Lower lobe of right lung (tissue), 2 donors: ENCODE data around the gene EXOC3L4. TPM values are rescaled to one million over a fixed set of nuclear protein-coding genes. Genes with fewer than 3 reads are reported as not detected.

Experiments
- ATAC-seq, 2 donors: fragments of 200-7000 bp; cut with Tn5 transposase; one replicate each; pipeline ENCODE4 v1.9.1; 2020 to 2022; ENCODE audit warnings: mild to moderate bottlenecking in 2 of 2, moderate library complexity in 2 of 2
- DNase-seq: peaks from one replicate; pipeline ENCODE4 v3.0.0-alpha.2; 2020
- H3K27ac ChIP-seq: fragments of 200-600 bp; one replicate; pipeline ENCODE4 v1.8.0; 2022
- H3K27me3 ChIP-seq: fragments of 200-600 bp; one replicate; pipeline ENCODE4 v1.8.0; 2022; ENCODE audit warnings: low read depth
- H3K36me3 ChIP-seq: fragments of 200-600 bp; one replicate; pipeline ENCODE4 v1.8.0; 2022; ENCODE audit warnings: mild to moderate bottlenecking
- H3K4me1 ChIP-seq: fragments of 200-600 bp; one replicate; pipeline ENCODE4 v1.8.0; 2022
- H3K4me3 ChIP-seq: fragments of 200-600 bp; one replicate; pipeline ENCODE4 v1.8.0; 2022; ENCODE audit warnings: mild to moderate bottlenecking
- H3K9me3 ChIP-seq: fragments of 200-600 bp; one replicate; pipeline ENCODE4 v1.8.0; 2022
- CTCF ChIP-seq: fragments of 200-600 bp; IDR thresholded peaks from one replicate; pipeline ENCODE4 v1.8.0; 2022; ENCODE audit warnings: antibody characterized with exemption, mild to moderate bottlenecking
- intact Hi-C: fragments of 100-400 bp; cut with DNase I; formaldehyde crosslinking; loops from one replicate; pipeline ENCODE4 v1.11.0; 2022
- total RNA-seq: library from RNA; stranded (reverse); fragmentation: NEBNext Ultra II Directional; extraction: Animal tissue kit (Norgen Biotek cat#: 25700); gene quantifications from one replicate; pipeline ENCODE4 v1.2.1, GENCODE V29; 2021
- donor health status: DM: no; HTN: yes; CAD: no; lungs with severe emphysema.

Gene EXOC3L4
- total RNA-seq, 1 donor from 2014 or later = 3.6 TPM

- Histone ChIP-seq H3K27me3 (no peaks in the 10 kb centered on the region), H3K4me3 (peak overlapping the region; percentile 77), H3K9me3 (no peaks in the 10 kb centered on the region), H3K27ac (peak overlapping the region; percentile 89), H3K4me1 (peaks cover 89% of the 10 kb centered on the region), H3K36me3 (no peaks in the 10 kb centered on the region)
- ATAC-seq = peak; percentile 22 to 37
- intact Hi-C loops = no loop called here
- no peak for TF ChIP-seq CTCF
- DNase-seq = peak; percentile 93
These were observed 27.5 kb downstream of the EXOC3L4 start for GRCh38 chr14:103121846-103122584.

GRCh38 chr14:103122585-103122946 is 28.0 kb downstream of the EXOC3L4 start:
- intact Hi-C loops = no loop called here
- peak; percentile 1 to 4 for ATAC-seq
- Histone ChIP-seq H3K27ac (peak overlapping the region; percentile 89), H3K36me3 (peaks cover 2% of the 10 kb centered on the region), H3K4me3 (peak overlapping the region; percentile 77), H3K27me3 (no peaks in the 10 kb centered on the region), H3K9me3 (no peaks in the 10 kb centered on the region), H3K4me1 (peaks cover 90% of the 10 kb centered on the region)
- TF ChIP-seq CTCF = no peak
- DNase-seq = no peak

- peaks cover 7% of the 10 kb centered on the region for H3K36me3 ChIP-seq
- no peak for TF ChIP-seq CTCF
- DNase-seq (peak; percentile 83), ATAC-seq (peak; percentile 58 to 68)
- no peaks in the 10 kb centered on the region for H3K27me3 ChIP-seq
- H3K9me3 ChIP-seq = no peaks in the 10 kb centered on the region
- H3K4me3 ChIP-seq = peak within 1 kb of the TSS; percentile 77
- H3K27ac ChIP-seq = peak within 1 kb of the TSS; percentile 89
- intact Hi-C loops = no loop called here
- peaks cover 92% of the 10 kb centered on the region for H3K4me1 ChIP-seq
These were observed 28.6 kb downstream of the EXOC3L4 start, which contains the start of gene TNFAIP2 for GRCh38 chr14:103122947-103123633. Gene TNFAIP2 (plus strand): TSS chr14:103123461. CDS start chr14:103126458, 2,997 bp downstream.

GRCh38 chr14:103123634-103124500 is 29.3 kb downstream of the EXOC3L4 start:
- Histone ChIP-seq H3K27me3 (no peaks in the 10 kb centered on the region), H3K4me3 (peak overlapping the region; percentile 77), H3K36me3 (peaks cover 14% of the 10 kb centered on the region), H3K27ac (peak overlapping the region; percentile 89), H3K4me1 (peaks cover 92% of the 10 kb centered on the region), H3K9me3 (no peaks in the 10 kb centered on the region)
- peak; percentile 45 for TF ChIP-seq CTCF
- DNase-seq (peak; percentile 78), ATAC-seq (peak; percentile 5 to 8)
- intact Hi-C loops = no loop called here

- no peak for TF ChIP-seq CTCF
- Histone ChIP-seq H3K4me1 (peaks cover 91% of the 10 kb centered on the region), H3K4me3 (peak overlapping the region; percentile 77), H3K9me3 (no peaks in the 10 kb centered on the region), H3K27ac (no peak overlapping the region), H3K36me3 (peaks cover 18% of the 10 kb centered on the region), H3K27me3 (no peaks in the 10 kb centered on the region)
- ATAC-seq (no peak), DNase-seq (no peak)
- intact Hi-C loops = no loop called here
These were observed 30.0 kb downstream of the EXOC3L4 start for GRCh38 chr14:103124501-103125001.
